ENCODE measurements around the gene LONP2.
A peak's percentile ranks its signal among the peaks of the same experiment; 100 is the strongest.
"Not testable (repeated sequence)": the region's sequence is repeated elsewhere in the genome, so short reads cannot be mapped to it uniquely, and the experiment has no call there.

Gene LONP2

GRCh38 chr16:48372744-48373143, 128.6 kb downstream of the LONP2 start:
- no peak for DNase-seq

- DNase-seq, result no peak
Observed at GRCh38 chr16:48373258-48374029, 129.3 kb downstream of the LONP2 start.

- DNase-seq, result no peak
Observed at GRCh38 chr16:48374255-48374654, 130.2 kb downstream of the LONP2 start.

GRCh38 chr16:48377301-48377700, 133.2 kb downstream of the LONP2 start:
- not testable (repeated sequence) for DNase-seq

GRCh38 chr16:48378276-48378675, 134.2 kb downstream of the LONP2 start:
- no peak for DNase-seq

- DNase-seq, result no peak
Observed at GRCh38 chr16:48378836-48379235, 134.7 kb downstream of the LONP2 start.

GRCh38 chr16:48381201-48381600, 137.1 kb downstream of the LONP2 start:
- DNase-seq, result no peak

GRCh38 chr16:48382131-48382530, 138.0 kb downstream of the LONP2 start:
- DNase-seq, result no peak

- no peak for DNase-seq
Observed at GRCh38 chr16:48383009-48383876, 139.1 kb downstream of the LONP2 start.

GRCh38 chr16:48383877-48384519, 139.9 kb downstream of the LONP2 start:
- no peak for DNase-seq

GRCh38 chr16:48384520-48385252, 140.6 kb downstream of the LONP2 start:
- DNase-seq, result no peak

GRCh38 chr16:48385253-48386150, 141.4 kb downstream of the LONP2 start, which contains the start of gene SIAH1:
SIAH1 (minus strand) TSS chr16:48385413; CDS start chr16:48362428, 22,985 bp downstream.
- DNase-seq, result peak in 1 of 2 donors; percentile 52

- DNase-seq, result no peak
Observed at GRCh38 chr16:48386559-48387312, 142.6 kb downstream of the LONP2 start.

- no peak for DNase-seq
Observed at GRCh38 chr16:48392407-48392806, 148.3 kb downstream of the LONP2 start.

- DNase-seq, result no peak
Observed at GRCh38 chr16:48393485-48394354, 149.6 kb downstream of the LONP2 start.

- DNase-seq, result no peak
Observed at GRCh38 chr16:48394355-48394703, 150.2 kb downstream of the LONP2 start.

GRCh38 chr16:48395375-48395774, 151.3 kb downstream of the LONP2 start:
- no peak for DNase-seq

- DNase-seq, result not testable (repeated sequence)
Observed at GRCh38 chr16:48402547-48402946, 158.4 kb downstream of the LONP2 start.

GRCh38 chr16:48405153-48405552, 161.1 kb downstream of the LONP2 start:
- no peak for DNase-seq

GRCh38 chr16:48405907-48406306, 161.8 kb downstream of the LONP2 start:
- DNase-seq, result no peak
